A673 (cell line): ENCODE data around the gene AADACL2. TPM values are rescaled to one million over a fixed set of nuclear protein-coding genes. Genes with fewer than 3 reads are reported as not detected.

ENCODE experiments used
- BruUV-seq: library from RNA; stranded (reverse); fragments of 400-500 nt; replicated peaks from 2 replicates; lab custom pipeline; 2021; lab: Mats Ljungman, UMichigan
- CTCF ChIA-PET: fragments of 300-600 bp; sonication (Branson Sonifier 250); formaldehyde crosslinking; loops from one replicate; lab custom pipeline; 2022; ENCODE audit warnings: antibody characterized with exemption; lab: Charles Lee
- POLR2A ChIA-PET: fragments of 300-600 bp; sonication (Branson Sonifier 250); formaldehyde crosslinking; loops from one replicate; lab custom pipeline; 2022; ENCODE audit warnings: antibody characterized with exemption; ENCODE audit not compliant: low non-redundant PET; lab: Charles Lee
- DNase-seq: peaks from one replicate; pipeline ENCODE4 v3.0.0-alpha.2; 2015; ENCODE audit warnings: low spot score
- H3K27ac ChIP-seq: fragments of 200-600 bp; sonication (generic); 2 replicates; pipeline ENCODE4 v1.5.1; 2016; ENCODE audit warnings: mixed run types, low read depth, mild to moderate bottlenecking, mixed read lengths, antibody characterized with exemption, low read length; ENCODE audit not compliant: poor library complexity, severe bottlenecking
- H3K27me3 ChIP-seq: fragments of 200-600 bp; sonication (generic); replicated peaks from 2 replicates; pipeline ENCODE4 v1.6.1; 2017; ENCODE audit warnings: mixed run types, low read depth, mild to moderate bottlenecking, mixed read lengths, antibody characterized with exemption, low read length; ENCODE audit not compliant: insufficient read depth, poor library complexity
- H3K36me3 ChIP-seq: fragments of 200-600 bp; sonication (generic); 2 replicates; pipeline ENCODE4 v1.6.1; 2016; ENCODE audit warnings: mixed run types, mild to moderate bottlenecking, mixed read lengths, antibody characterized with exemption, low read length; ENCODE audit not compliant: insufficient read depth, poor library complexity, severe bottlenecking
- H3K4me1 ChIP-seq: fragments of 200-600 bp; sonication (generic); 2 replicates; pipeline ENCODE4 v1.6.1; 2017; ENCODE audit warnings: mixed run types, mild to moderate bottlenecking, mixed read lengths, antibody characterized with exemption, low read length; ENCODE audit not compliant: insufficient read depth, poor library complexity, severe bottlenecking
- H3K4me3 ChIP-seq: fragments of 200-600 bp; sonication (generic); 2 replicates; pipeline ENCODE4 v1.5.1; 2016; ENCODE audit warnings: low read depth, mixed run types, mild to moderate bottlenecking, mixed read lengths, low read length; ENCODE audit not compliant: poor library complexity, severe bottlenecking
- H3K9me3 ChIP-seq: fragments of 200-600 bp; sonication (generic); 2 replicates; pipeline ENCODE4 v1.6.1; 2016; ENCODE audit warnings: mixed run types, low read depth, mild to moderate bottlenecking, mixed read lengths, antibody characterized with exemption, low read length; ENCODE audit not compliant: poor library complexity, severe bottlenecking
- EZH2 ChIP-seq: fragments of 200-600 bp; sonication (generic); IDR thresholded peaks from 2 replicates; pipeline ENCODE4 v1.6.1; 2017; ENCODE audit warnings: borderline replicate concordance, low read depth, mild to moderate bottlenecking, mixed read lengths, antibody characterized with exemption, low read length; ENCODE audit not compliant: poor library complexity, severe bottlenecking
- intact Hi-C: fragments of 100-400 bp; cut with micrococcal nuclease; formaldehyde crosslinking; loops from one replicate; pipeline ENCODE4 v1.10.0; 2022; ENCODE audit not compliant: unreplicated experiment
- total RNA-seq: library from RNA; stranded (reverse); gene quantifications from 2 replicates; pipeline ENCODE4 v1.2.3, GENCODE V29; 2021
- TF ChIP-seq, protein P1 (sequence below): fragments of 300-800, 200-600 bp; sonication (generic); conservative IDR thresholded peaks from 2 replicates; pipeline ENCODE4 v1.5.1; 2017; ENCODE audit warnings: low read depth, mild to moderate bottlenecking, antibody characterized with exemption, low read length, moderate library complexity, mixed read lengths

The AADACL2 gene
- total RNA-seq, 1 experiment from 2014 or later: not detected

DNA sequence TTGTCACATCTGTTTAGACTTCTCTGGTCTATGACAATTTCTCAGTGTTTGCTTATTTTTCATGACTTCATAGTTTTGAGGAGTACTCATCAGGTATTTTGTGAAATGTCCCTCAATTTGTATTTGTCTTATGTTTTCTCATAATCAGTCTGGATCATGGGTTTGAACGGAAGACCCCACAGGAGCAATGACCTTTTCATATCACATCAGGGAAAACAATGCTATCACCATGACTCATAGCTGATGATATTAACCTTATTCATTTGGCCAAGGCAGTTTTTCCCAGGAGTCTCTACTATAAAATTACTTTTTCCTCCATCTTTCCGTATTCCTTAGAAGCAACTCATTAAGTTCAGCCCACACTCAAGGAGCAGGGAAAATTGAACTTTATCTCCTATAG, 32.7 kb downstream of the AADACL2 start:
- peaks cover 2% of the 10 kb centered on the region for H3K9me3 ChIP-seq
- H3K36me3 ChIP-seq: no peaks in the 10 kb centered on the region
- no peaks in the 10 kb centered on the region for H3K27me3 ChIP-seq
- H3K4me1 ChIP-seq: peaks cover 62% of the 10 kb centered on the region
- peak; percentile 32 for DNase-seq
- TF ChIP-seq EZH2: no peak
- TF ChIP-seq, protein P1, sequence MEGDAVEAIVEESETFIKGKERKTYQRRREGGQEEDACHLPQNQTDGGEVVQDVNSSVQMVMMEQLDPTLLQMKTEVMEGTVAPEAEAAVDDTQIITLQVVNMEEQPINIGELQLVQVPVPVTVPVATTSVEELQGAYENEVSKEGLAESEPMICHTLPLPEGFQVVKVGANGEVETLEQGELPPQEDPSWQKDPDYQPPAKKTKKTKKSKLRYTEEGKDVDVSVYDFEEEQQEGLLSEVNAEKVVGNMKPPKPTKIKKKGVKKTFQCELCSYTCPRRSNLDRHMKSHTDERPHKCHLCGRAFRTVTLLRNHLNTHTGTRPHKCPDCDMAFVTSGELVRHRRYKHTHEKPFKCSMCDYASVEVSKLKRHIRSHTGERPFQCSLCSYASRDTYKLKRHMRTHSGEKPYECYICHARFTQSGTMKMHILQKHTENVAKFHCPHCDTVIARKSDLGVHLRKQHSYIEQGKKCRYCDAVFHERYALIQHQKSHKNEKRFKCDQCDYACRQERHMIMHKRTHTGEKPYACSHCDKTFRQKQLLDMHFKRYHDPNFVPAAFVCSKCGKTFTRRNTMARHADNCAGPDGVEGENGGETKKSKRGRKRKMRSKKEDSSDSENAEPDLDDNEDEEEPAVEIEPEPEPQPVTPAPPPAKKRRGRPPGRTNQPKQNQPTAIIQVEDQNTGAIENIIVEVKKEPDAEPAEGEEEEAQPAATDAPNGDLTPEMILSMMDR: no peak
- POLR2A ChIA-PET: no interaction called here
- intact Hi-C loops: loop anchor here (2.0 to 5.0 kb wide), 3 partner anchors 71 to 186 kb away; no protein-coding TSS in a partner anchor
- BruUV-seq: no TSS peak
- CTCF ChIA-PET: no interaction called here
- no peak overlapping the region for H3K4me3 ChIP-seq
- peak overlapping the region; percentile 38 for H3K27ac ChIP-seq

DNA sequence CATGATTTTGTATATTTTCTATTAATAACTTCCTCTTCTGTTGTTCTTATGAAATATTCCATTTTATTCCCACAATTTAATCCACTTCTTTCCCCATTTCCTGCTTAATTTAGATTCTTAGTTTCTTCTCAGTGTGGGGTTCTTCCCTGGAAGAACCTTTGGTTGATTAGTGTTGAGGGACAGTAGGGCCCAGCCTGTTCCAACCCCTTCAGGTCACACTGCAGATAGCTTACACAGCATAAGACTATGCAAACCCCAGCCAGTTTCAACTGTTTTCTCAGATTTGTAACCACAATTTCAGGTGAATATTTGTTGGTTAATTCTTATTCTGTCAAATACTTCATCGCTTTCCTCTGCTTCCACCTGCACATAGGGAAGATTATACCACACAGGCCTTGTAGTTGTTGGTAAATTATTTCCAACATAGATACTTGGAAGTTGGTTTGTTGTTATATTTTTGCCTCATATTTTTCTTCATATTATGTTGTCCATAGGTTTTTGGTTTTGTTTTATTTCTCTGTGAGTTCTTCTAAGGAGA, 34.7 kb downstream of the AADACL2 start:
- Histone ChIP-seq H3K27ac (peak overlapping the region; percentile 83), H3K4me3 (no peak overlapping the region), H3K36me3 (no peaks in the 10 kb centered on the region), H3K9me3 (peaks cover 2% of the 10 kb centered on the region), H3K4me1 (peaks cover 62% of the 10 kb centered on the region), H3K27me3 (no peaks in the 10 kb centered on the region)
- BruUV-seq: no TSS peak
- peak; percentile 35 for DNase-seq
- ChIA-PET CTCF (no interaction called here), POLR2A (no interaction called here)
- intact Hi-C loops: loop anchor here (5.0 kb wide), 2 partner anchors 69 to 106 kb away; no protein-coding TSS in a partner anchor
- TF ChIP-seq, protein P1: no peak
- TF ChIP-seq EZH2: no peak

DNA sequence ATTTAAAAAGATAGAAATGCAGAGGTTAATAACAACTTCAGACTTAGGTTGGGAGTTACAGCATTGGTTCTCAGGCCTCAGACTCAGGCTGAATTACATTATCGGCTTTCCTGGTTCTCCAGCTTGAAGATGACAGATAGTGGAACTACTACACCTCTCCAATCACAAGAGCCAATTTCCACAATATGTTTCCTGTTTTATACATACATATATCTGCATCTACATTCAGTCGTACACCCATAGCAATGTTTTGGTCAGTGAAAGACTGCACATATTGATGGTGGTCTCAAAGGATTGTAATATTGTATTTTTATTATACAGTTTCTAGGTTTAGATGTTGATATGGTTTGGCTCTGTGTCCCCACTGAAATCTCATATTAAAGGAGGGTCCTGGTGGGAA, 35.4 kb downstream of the AADACL2 start:
- H3K27ac ChIP-seq: peak overlapping the region; percentile 83
- CTCF ChIA-PET: no interaction called here
- no TSS peak for BruUV-seq

More for the DNA sequence above, 35.4 kb downstream of the AADACL2 start:
- no peak for TF ChIP-seq EZH2
- TF ChIP-seq, protein P1: no peak
- no peak for DNase-seq
- H3K9me3 ChIP-seq: peaks cover 2% of the 10 kb centered on the region
- intact Hi-C loops: loop anchor here (5.0 kb wide), 2 partner anchors 68 to 107 kb away; no protein-coding TSS in a partner anchor
- H3K36me3 ChIP-seq: no peaks in the 10 kb centered on the region
- POLR2A ChIA-PET: no interaction called here
- no peaks in the 10 kb centered on the region for H3K27me3 ChIP-seq
- no peak overlapping the region for H3K4me3 ChIP-seq
- H3K4me1 ChIP-seq: peaks cover 62% of the 10 kb centered on the region
